Colonic mucosa (tissue), 4 donors: ENCODE measurements around the gene MAPK1. TPM values are rescaled to one million over a fixed set of nuclear protein-coding genes. Genes with fewer than 3 reads are reported as not detected.

Experiments
- DNase-seq: peaks from one replicate; pipeline ENCODE4 v3.0.0-alpha.2; 2020
- H3K27ac ChIP-seq: fragments of 200-600 bp; one replicate; pipeline ENCODE4 v1.8.0; 2021
- H3K27me3 ChIP-seq: fragments of 200-600 bp; one replicate; pipeline ENCODE4 v1.8.0; 2021
- H3K36me3 ChIP-seq: fragments of 200-600 bp; one replicate; pipeline ENCODE4 v1.8.0; 2021
- H3K4me1 ChIP-seq: fragments of 200-600 bp; one replicate; pipeline ENCODE4 v1.8.0; 2021; ENCODE audit warnings: mild to moderate bottlenecking
- H3K4me3 ChIP-seq: fragments of 200-600 bp; one replicate; pipeline ENCODE4 v1.8.0; 2021
- H3K9ac ChIP-seq, 2 donors: one replicate each; pipeline ENCODE4 v1.7.0; 2013; ENCODE audit warnings: control low read depth in 2 of 2, low read depth in 2 of 2, low read length in 2 of 2
- H3K9me3 ChIP-seq: fragments of 200-600 bp; one replicate; pipeline ENCODE4 v1.8.0; 2021
- CTCF ChIP-seq: fragments of 200-600 bp; IDR thresholded peaks from one replicate; pipeline ENCODE4 v1.8.0; 2022; ENCODE audit warnings: antibody characterized with exemption, mild to moderate bottlenecking
- intact Hi-C: fragments of 100-400 bp; cut with DNase I; formaldehyde crosslinking; loops from one replicate; pipeline ENCODE4 v1.14.1; 2022
- total RNA-seq, 2 donors: library from RNA; stranded (reverse); fragmentation: NEBNext Ultra II Directional in 1 of 2; extraction: Animal tissue kit (Norgen Biotek cat#: 25700) in 1 of 2; gene quantifications; one replicate each; pipeline ENCODE4 v1.2.1, GENCODE V29; 2021
- donor health status: healthy.
- donor health status: DM: no; HTN: no; CAD: no.
- donor health status: DM: no; HTN: no; CAD: no.

The MAPK1 gene
- total RNA-seq, 2 donors from 2014 or later: 140 to 147 TPM

- H3K36me3 ChIP-seq: no peaks in the 10 kb centered on the region
- intact Hi-C loops: no loop called here
- TF ChIP-seq CTCF: no peak
- no peak for DNase-seq
- H3K9ac ChIP-seq: no peak overlapping the region
- H3K27ac ChIP-seq: no peak overlapping the region
- H3K4me1 ChIP-seq: no peaks in the 10 kb centered on the region
- no peaks in the 10 kb centered on the region for H3K27me3 ChIP-seq
- H3K9me3 ChIP-seq: no peaks in the 10 kb centered on the region
- no peak overlapping the region for H3K4me3 ChIP-seq
Measured at GRCh38 chr22:21739828-21740377, 127.5 kb downstream of the MAPK1 start.

- no peak for TF ChIP-seq CTCF
- intact Hi-C loops: no loop called here
- Histone ChIP-seq H3K4me1 (no peaks in the 10 kb centered on the region), H3K4me3 (no peak overlapping the region), H3K27me3 (no peaks in the 10 kb centered on the region), H3K9me3 (no peaks in the 10 kb centered on the region), H3K27ac (no peak overlapping the region), H3K9ac (no peak overlapping the region), H3K36me3 (no peaks in the 10 kb centered on the region)
- DNase-seq: no peak
Measured at GRCh38 chr22:21738966-21739365, 128.5 kb downstream of the MAPK1 start.

- H3K36me3 ChIP-seq: no peaks in the 10 kb centered on the region
- H3K4me3 ChIP-seq: no peak overlapping the region
- DNase-seq: no peak
- no peaks in the 10 kb centered on the region for H3K4me1 ChIP-seq
- no peaks in the 10 kb centered on the region for H3K27me3 ChIP-seq
- intact Hi-C loops: no loop called here
- no peaks in the 10 kb centered on the region for H3K9me3 ChIP-seq
- no peak overlapping the region for H3K9ac ChIP-seq
- no peak for TF ChIP-seq CTCF
- no peak overlapping the region for H3K27ac ChIP-seq
Measured at GRCh38 chr22:21738081-21738480, 129.4 kb downstream of the MAPK1 start.

- no peaks in the 10 kb centered on the region for H3K4me1 ChIP-seq
- H3K4me3 ChIP-seq: no peak overlapping the region
- H3K27me3 ChIP-seq: no peaks in the 10 kb centered on the region
- H3K9me3 ChIP-seq: no peaks in the 10 kb centered on the region
- TF ChIP-seq CTCF: no peak
- DNase-seq: no peak
- intact Hi-C loops: no loop called here
- no peaks in the 10 kb centered on the region for H3K36me3 ChIP-seq
- no peak overlapping the region for H3K9ac ChIP-seq
- H3K27ac ChIP-seq: no peak overlapping the region
Measured at GRCh38 chr22:21736948-21737347, 130.5 kb downstream of the MAPK1 start.

- Histone ChIP-seq H3K4me3 (peak overlapping the region; percentile 66), H3K36me3 (no peaks in the 10 kb centered on the region), H3K27ac (no peak overlapping the region), H3K4me1 (no peaks in the 10 kb centered on the region), H3K27me3 (no peaks in the 10 kb centered on the region), H3K9ac (peak overlapping the region in 1 of 2 donors; percentile 58), H3K9me3 (no peaks in the 10 kb centered on the region)
- peak; percentile 27 for DNase-seq
- TF ChIP-seq CTCF: no peak
- intact Hi-C loops: no loop called here
Measured at GRCh38 chr22:21736084-21736642, 131.3 kb downstream of the MAPK1 start.
